SW480 (cell line): ENCODE measurements around the gene TEX54.
"Not testable (repeated sequence)": the region's sequence is repeated elsewhere in the genome, so short reads cannot be mapped to it uniquely, and the experiment has no call there.

Experiments used
- DNase-seq: peaks from one replicate; pipeline ENCODE4 v3.0.0-alpha.2; 2016; ENCODE audit warnings: low spot score

The TEX54 gene

GRCh38 chr11:62832336-62833234 is at the start of gene TEX54:
TSS of gene TEX54 (minus strand) at chr11:62832841.
- no peak for DNase-seq

GRCh38 chr11:62882431-62882749 is 49.7 kb upstream of the TEX54 start:
- DNase-seq = no peak

- DNase-seq = peak; percentile 98
Observed at GRCh38 chr11:62881579-62882430, 49.2 kb upstream of the TEX54 start.

GRCh38 chr11:62880803-62881578 is 48.4 kb upstream of the TEX54 start, which contains the start of gene SLC3A2:
TSS of gene SLC3A2 (plus strand) at chr11:62880896. CDS start at chr11:62881024, 128 bp downstream.
- DNase-seq = peak; percentile 85

- DNase-seq = peak; percentile 73
Observed at GRCh38 chr11:62880231-62880802, 47.7 kb upstream of the TEX54 start.

- DNase-seq = no peak
Observed at GRCh38 chr11:62879235-62879978, 46.8 kb upstream of the TEX54 start.

GRCh38 chr11:62876712-62877111 is 44.1 kb upstream of the TEX54 start:
- no peak for DNase-seq

GRCh38 chr11:62875698-62876478 is 43.2 kb upstream of the TEX54 start:
- no peak for DNase-seq

GRCh38 chr11:62874851-62875250 is 42.2 kb upstream of the TEX54 start:
- DNase-seq = no peak

- no peak for DNase-seq
Observed at GRCh38 chr11:62865635-62866034, 33.0 kb upstream of the TEX54 start.

GRCh38 chr11:62863687-62864335 is 31.2 kb upstream of the TEX54 start:
- no peak for DNase-seq

GRCh38 chr11:62861564-62862192 is 29.0 kb upstream of the TEX54 start:
- DNase-seq = not testable (repeated sequence)

- DNase-seq = no peak
Observed at GRCh38 chr11:62860835-62861563, 28.4 kb upstream of the TEX54 start.

- not testable (repeated sequence) for DNase-seq
Observed at GRCh38 chr11:62859281-62859703, 26.7 kb upstream of the TEX54 start.

GRCh38 chr11:62858201-62858600 is 25.6 kb upstream of the TEX54 start:
- DNase-seq = no peak

GRCh38 chr11:62857541-62857982 is 24.9 kb upstream of the TEX54 start:
- no peak for DNase-seq

- no peak for DNase-seq
Observed at GRCh38 chr11:62856333-62856895, 23.8 kb upstream of the TEX54 start.
